Stimulated activated naive CD8-positive, alpha-beta T cell treated with anti-CD3 and anti-CD28 coated beads, Interleukin-15, Interleukin-2, amounts not matched to agents 100 U/mL and 50 U/mL, for 24 hours (primary cell): ENCODE results near the gene PLXNB1.
"Not testable (repeated sequence)": the region's sequence is repeated elsewhere in the genome, so short reads cannot be mapped to it uniquely, and the experiment has no call there.

Experiments
- ATAC-seq: fragments of 150-1000 bp; cut with Tn5 transposase; one replicate; pipeline ENCODE4 v1.10.0; 2021
- DNase-seq: peaks from one replicate; pipeline ENCODE4 v3.0.0; 2021

Gene PLXNB1, protein sequence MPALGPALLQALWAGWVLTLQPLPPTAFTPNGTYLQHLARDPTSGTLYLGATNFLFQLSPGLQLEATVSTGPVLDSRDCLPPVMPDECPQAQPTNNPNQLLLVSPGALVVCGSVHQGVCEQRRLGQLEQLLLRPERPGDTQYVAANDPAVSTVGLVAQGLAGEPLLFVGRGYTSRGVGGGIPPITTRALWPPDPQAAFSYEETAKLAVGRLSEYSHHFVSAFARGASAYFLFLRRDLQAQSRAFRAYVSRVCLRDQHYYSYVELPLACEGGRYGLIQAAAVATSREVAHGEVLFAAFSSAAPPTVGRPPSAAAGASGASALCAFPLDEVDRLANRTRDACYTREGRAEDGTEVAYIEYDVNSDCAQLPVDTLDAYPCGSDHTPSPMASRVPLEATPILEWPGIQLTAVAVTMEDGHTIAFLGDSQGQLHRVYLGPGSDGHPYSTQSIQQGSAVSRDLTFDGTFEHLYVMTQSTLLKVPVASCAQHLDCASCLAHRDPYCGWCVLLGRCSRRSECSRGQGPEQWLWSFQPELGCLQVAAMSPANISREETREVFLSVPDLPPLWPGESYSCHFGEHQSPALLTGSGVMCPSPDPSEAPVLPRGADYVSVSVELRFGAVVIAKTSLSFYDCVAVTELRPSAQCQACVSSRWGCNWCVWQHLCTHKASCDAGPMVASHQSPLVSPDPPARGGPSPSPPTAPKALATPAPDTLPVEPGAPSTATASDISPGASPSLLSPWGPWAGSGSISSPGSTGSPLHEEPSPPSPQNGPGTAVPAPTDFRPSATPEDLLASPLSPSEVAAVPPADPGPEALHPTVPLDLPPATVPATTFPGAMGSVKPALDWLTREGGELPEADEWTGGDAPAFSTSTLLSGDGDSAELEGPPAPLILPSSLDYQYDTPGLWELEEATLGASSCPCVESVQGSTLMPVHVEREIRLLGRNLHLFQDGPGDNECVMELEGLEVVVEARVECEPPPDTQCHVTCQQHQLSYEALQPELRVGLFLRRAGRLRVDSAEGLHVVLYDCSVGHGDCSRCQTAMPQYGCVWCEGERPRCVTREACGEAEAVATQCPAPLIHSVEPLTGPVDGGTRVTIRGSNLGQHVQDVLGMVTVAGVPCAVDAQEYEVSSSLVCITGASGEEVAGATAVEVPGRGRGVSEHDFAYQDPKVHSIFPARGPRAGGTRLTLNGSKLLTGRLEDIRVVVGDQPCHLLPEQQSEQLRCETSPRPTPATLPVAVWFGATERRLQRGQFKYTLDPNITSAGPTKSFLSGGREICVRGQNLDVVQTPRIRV (N-terminal part only)

DNA sequence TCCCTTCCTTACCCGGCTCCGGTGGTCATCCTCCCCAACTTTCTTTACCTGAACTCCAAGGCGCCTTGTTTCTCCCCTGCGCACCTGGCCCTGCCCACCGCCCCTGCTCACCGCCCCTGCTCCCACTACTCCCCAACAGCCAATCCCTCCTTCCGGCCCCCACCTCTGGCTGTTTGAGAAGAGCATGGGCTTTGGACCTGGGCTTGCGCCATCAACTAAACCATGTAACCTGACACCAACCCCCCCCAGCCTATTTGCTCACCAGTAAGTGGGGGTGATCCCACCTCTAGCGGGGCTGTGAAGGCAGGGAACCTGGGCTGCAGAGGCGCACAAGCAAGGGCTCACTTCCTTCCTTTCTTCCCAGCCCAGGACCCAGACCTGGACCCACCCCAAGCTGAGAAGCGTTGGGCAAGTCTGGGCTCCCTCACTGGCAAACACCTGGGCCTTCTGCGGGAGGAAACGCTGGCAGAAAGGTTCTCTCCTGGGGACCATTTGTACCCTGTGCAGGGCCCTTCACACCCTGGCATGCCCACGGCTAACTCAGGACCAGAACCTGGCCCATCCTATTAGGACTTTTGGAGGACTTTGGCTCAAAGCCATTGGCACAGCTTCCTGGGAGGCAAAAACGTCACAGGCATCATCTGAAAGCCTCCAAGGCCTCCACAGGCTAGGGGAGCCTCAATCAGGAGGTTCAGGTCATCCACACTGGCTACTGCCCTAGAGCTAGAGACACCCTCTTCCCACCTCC is at the start of gene PLXNB1:
PLXNB1 (minus strand) TSS at position 127 of the 748 bp plus-strand sequence. CDS start 5,475 bp downstream, outside the sequence.
- ATAC-seq (no peak), DNase-seq (no peak)

DNA sequence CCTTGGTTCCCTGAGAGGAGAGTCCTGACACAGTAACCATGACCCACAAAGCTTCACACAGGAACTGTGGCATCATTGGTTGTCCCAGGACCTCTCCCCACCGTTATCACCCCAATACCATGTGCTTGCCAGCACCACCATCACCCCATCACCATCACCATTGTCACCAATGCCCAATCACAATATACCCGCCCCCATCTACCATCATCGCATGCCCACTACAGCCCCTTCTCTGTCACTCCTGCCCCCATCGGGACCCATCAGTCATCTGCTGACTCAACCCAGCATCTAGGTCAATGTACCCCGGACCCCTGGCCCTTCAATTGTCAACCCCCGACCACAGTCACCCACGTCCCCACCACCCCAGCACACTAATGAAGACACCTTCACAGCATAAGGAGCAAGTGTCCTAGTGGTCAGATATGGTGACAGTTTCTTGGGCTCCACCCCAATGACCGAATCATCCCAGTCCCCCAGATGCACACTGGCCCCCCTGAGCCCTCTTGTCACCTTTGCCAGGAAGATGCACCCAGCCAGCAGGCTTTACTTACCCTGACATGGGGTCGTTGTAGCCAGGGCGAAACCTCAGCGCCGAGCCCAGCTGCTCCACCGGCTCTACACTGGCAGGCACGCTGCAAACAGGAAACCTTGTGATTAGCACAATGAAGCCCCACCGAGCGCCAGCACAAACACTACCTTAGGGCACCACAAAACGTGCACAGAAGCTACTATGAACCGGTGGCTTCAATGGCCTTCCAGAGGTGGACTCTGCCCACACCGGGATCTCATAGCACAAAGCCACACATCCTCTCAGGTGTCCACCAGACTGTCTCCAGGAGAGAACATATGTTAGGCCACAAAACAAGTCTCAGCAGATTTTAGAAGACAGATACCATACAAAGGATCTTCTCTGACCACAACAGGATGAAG is 49.0 kb upstream of the PLXNB1 start:
- ATAC-seq (peak; percentile 71), DNase-seq (peak; percentile 62)

DNA sequence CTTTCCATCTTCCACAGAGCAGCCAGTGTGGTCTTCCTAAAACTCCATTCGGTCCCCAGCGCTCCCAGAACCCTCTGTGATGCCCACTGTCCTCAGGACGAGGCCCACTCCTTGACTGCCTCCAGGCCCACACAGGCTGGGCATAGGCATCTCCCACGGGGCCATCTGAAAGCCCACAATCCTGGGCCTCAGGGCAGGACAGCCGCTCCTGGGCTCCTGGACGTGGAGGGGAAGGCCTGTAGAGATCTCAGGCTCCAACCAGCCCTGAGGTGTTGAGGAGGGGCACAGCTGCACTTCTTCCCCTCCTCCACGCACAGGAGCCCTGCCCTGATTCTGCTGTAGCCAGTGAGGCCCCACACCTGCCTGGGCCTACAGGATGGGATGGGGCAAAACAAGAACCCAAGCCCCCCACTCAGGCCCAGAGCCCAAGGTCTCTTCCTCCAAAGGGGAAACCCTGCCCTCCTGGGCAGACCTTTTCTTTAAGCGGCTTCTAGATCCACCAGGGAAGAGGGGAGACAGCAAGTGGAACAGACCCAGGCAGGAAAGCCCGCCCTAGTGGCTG is 48.2 kb upstream of the PLXNB1 start:
- no peak for ATAC-seq

DNA sequence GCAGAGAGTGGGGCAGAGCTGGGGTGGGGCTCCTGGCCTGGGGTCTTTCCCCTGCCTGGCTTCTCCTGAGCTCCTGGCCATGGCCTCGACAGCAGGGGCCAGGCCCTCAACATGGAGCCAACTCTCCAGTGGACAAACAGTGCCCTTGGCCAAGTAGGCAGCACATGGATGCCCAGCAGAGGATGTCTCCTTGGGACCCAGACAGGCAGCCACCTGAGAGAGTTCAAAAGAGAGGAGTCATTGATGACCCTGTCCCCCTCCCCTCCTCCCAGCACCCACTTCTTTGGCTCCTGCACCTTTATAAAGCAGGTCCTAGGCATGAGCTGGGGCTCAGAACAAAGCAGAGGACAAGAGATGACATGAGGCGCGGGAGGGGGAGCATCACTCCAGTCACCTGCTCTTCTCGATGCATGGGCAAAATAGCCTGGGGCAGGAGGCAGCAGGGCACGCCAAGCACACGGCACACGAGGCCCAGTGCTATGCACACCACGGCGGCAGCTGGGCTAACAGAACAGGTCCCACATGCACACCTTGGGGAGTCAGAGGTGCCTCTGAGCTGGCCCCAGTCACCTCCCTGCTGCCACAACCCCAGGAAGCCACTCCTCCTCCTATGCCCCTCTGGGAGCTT is 46.7 kb upstream of the PLXNB1 start:
- ATAC-seq: no peak

More for the DNA sequence above, 48.2 kb upstream of the PLXNB1 start:
- no peak for DNase-seq

DNA sequence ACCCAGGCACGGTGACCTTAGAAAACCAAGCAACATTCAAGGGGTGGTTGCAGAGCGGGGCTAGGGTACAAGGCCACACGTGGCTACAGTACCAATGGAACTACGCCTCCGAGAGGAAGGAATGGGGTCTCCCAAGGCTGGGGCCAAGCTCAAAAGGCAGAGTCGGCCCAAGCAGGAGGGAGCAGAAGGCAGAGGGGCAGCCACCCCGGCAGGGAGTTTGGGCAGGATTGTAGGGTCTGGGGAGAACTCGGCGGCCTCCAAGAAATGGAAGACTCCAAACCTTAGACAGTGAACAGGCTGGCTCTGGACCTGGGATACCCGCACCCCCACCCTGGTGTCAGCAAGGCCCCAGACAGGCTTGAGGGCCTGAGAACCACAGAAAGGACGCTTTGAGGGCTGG is 45.3 kb upstream of the PLXNB1 start:
- DNase-seq (no peak), ATAC-seq (no peak)

More for the DNA sequence above, 46.7 kb upstream of the PLXNB1 start:
- no peak for DNase-seq

DNA sequence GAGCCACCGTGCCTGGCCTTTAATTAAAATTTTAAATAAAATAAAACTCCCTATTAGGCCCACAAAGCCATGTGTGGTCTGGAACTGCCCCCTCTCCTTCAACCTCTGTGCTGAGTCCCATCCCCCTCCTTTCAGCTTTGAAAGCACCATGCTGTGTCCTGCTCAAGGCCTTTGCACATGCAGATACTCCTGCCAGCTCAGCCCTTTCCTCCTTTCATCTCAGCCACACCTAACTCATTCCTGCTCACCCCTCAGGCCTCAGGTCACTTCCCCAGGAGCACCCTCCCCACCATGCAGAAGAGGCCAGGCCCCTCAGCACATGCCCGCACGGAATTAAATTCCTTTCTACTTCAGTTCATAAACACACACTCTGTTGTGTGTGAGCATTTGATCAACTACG is 44.7 kb upstream of the PLXNB1 start:
- DNase-seq (no peak), ATAC-seq (no peak)

DNA sequence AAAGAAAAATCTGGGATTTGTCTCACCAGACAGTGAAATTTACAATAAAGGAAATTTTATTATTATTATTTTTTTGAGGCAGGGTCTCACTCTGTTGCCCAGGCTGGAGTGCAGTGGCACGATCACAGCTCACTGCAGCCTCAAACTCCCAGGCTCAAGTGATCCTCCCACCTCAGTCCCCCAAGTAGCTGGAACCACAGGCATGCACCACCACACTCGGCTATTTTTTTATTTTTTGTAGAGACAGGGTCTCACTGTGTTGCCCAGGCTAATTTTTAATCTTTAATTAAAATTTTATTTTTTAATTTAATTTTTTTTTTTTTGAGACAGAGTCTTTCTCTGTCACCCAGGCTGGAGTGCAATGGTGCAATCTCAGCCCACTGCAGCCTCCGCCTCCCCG is 44.1 kb upstream of the PLXNB1 start:
- DNase-seq, ATAC-seq: not testable (repeated sequence)

DNA sequence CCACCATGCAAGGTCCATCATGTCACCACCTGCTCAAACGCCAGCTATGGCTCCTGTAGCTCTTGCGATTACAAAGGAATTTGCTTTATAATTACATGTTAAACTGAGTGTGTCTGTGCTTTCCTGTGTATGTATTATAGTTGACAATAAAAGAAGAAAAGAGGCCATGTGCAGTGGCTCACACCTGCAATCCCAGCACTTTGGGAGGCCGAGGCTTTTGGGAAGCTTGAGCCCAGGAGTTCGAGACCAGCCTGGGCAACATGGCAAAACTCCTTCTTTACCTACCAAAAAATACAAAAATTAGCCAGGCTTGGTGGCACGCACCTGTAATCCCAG is 43.7 kb upstream of the PLXNB1 start:
- DNase-seq (no peak), ATAC-seq (no peak)

DNA sequence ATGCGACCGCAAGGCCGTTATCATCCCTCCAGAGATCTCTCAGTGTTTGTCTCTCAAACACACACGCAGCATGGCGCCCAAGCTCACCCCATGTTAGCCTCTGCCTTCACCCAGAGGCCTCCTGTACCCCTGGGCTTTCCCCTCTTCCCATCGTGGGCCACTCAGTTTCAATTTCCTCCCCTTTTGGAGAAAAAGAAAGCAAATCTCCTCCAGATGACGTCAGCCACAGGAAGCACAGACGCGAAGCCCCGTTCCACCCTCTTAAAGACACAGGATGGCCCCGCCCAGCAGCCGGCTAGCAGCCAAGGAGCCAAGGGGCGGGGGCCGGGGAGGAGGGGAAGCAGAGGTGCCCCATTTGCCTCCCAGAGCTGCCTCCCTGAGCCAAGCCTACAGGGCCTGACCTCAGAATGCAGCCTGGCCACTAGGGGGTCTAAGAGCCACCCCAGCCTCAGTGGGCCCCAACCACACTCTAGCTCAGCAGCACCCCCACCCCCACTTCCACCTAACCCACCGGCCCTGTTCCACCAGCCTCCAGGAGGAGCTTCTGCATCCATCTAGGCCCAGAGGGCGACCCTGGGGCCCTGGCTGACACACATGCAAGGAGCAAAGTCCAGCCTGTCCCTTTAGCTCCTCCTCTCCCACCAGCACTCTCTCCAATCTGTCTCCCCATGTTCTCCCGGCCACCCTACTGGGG is 43.2 kb upstream of the PLXNB1 start:
- ATAC-seq: peak; percentile 91

DNA sequence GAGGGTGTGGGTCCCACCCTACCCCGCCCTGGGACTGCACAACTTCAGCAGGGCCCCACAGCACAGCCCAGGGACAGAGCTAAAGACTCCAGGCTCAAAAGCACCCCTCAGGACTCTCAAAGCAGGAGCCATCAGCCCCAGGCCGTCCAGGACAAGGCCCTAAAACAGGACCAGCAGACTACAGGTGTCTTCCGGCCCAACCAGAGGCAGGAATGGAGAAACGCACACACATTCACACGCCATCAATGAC is 42.7 kb upstream of the PLXNB1 start:
- ATAC-seq: peak; percentile 29

More for the DNA sequence above, 43.2 kb upstream of the PLXNB1 start:
- peak; percentile 98 for DNase-seq

DNA sequence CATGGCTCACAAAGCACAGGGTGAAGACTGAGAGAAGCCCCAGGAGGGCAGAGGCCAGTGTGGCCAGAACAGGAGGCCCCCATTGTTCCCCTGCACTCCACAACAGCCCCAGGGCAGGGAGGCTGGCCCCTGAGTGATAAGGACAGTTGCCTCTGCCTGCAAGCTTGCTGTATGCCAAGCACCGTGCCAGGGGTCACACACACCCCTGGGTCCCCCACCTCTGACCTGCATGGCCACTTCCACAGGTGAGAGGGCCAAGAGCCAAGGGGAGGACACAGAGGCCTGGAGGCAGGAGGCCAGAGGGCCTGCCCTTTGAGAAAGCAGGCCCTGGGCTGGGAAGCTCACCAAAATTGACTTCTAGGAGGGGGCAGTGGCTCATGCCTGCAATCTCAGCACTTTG is 40.4 kb upstream of the PLXNB1 start:
- no peak for ATAC-seq
- DNase-seq: no peak

More for the DNA sequence above, 42.7 kb upstream of the PLXNB1 start:
- DNase-seq: no peak

DNA sequence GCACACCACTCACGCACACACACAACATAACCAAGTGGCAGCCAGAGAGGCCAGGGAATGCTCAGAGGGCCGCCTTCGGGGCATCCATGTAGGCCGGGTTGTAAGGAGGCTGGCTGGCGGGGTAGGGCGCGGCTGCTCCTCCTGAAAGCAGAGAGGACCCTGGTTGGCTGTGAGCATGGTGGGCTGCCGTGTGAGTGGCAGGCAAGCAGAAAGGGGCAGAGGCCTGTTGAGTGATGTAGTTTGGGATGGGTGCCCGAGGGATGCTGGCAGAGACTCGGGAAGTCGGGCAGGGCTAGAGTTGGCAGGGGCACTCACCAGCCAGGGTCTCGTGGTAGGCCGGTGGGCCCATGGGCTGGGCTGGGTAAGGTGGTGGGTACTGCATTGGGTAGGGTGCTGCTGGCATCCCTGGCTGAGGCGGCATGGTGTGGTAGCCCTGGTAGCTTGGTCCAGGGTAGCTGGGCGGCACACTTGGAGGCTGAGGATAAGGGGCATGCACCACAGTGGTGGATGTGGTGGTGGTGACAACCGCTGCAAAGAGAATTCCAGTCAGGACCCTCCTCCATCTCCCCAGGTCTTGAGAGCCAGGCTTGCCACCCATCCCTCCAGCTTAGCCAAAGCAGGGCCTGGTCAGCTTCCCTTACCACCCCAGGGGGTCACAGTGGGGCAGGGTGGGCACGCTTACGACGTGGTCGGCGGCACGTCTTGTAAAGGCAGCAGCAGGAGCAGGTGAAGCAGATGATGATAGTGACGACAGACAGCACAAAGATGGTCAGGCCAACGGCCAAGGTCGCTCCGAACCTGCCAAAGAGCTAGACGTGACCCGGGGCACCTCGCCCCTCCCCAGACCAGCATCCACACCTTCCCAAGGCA is 39.4 kb upstream of the PLXNB1 start:
- DNase-seq: no peak
- no peak for ATAC-seq

DNA sequence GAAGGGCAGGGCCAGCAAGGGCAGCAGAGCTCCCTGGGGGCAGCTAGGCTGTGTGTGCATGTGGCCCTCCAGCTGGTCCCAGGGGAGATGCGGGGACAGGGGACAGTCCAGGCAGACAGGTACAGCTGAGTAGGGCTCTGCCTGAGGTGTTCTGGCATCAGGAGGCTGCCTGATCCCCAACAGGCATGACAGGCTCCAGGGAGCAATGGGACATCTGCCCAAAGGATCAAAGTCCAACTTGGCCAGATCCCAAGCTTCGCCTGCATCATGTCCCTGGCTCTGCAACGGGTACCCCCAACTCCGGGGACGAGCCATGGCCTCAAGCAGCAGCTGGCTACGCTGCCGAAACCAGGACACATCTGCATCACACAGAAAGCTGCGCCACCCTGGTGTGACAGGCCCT is 38.4 kb upstream of the PLXNB1 start:
- no peak for DNase-seq
- no peak for ATAC-seq

DNA sequence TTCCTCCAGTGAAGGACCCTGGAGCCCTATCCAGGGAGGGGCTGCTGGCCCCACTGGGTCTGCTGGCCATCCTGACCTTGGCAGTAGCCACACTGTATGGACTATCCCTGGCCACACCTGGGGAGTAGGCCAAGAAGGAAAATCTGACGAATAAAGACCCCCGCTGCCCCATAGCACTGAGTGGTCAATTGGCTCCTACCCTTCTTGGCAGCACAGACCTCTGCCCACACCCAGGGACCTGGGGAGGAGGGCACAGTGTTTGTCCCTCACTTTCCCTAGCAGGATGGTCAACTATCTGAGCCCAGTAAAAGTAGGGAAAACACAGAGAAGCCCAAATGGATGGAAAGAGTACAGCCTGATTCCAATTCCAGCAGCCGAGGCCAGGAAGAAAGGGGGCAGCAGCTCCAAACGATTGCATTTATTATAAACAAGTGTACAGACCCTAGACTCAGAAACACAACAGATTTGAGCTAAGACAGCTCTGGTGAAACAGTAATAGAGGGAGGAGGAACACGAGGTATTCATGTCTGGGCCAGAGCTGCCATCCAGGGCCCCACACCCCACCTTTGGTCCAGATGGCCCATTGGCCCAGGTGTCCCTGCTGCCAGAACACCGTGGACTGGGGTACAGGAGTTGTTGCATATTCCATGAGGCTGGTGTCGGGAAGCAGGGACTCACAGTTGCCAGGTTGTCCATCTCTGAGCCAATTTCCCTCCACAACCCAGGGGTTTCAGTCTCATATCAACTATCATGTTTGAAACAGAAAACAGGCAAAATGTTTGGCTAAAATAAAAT is 37.8 kb upstream of the PLXNB1 start:
- no peak for ATAC-seq
- DNase-seq: no peak

DNA sequence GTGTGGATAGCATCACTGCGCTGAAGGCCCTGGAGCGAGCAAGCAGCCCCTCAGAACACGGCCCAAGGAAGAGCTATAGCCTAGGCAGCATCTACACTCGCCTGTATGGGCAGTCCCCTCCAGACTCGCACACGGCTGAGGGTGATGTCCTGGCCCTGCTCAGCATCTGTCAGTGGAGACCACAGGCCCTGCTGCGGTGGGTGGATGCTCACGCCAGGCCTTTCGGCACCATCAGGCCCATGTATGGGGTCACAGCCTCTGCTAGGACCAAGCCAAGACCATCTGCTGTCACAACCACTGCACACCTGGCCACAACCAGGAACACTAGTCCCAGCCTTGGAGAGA is 37.2 kb upstream of the PLXNB1 start:
- ATAC-seq (no peak), DNase-seq (no peak)

DNA sequence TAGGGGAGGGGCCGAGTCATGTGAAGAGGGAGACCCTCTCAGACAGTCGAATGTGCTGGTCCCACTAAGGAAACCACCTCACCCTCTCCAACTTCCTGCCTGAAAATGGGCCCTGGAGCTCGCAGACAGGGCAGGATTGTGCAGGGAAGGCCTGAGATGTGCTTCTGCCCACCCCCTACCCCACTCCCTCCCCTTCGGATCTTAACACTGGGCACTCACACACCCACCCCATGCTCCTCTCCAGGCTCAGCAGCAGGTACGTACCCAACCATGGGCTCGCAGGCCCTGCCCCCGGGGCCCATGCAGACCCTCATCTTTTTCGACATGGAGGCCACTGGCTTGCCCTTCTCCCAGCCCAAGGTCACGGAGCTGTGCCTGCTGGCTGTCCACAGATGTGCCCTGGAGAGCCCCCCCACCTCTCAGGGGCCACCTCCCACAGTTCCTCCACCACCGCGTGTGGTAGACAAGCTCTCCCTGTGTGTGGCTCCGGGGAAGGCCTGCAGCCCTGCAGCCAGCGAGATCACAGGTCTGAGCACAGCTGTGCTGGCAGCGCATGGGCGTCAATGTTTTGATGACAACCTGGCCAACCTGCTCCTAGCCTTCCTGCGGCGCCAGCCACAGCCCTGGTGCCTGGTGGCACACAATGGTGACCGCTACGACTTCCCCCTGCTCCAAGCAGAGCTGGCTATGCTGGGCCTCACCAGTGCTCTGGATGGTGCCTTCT is 36.7 kb upstream of the PLXNB1 start:
- peak; percentile 34 for ATAC-seq
- peak; percentile 47 for DNase-seq
